HG02759 (cell line): ENCODE measurements around the gene ORC1.
"Not testable (repeated sequence)": the region's sequence is repeated elsewhere in the genome, so short reads cannot be mapped to it uniquely, and the experiment has no call there.

ENCODE experiments used
- ATAC-seq: cut with Tn5 transposase; IDR thresholded peaks from one replicate; pipeline ENCODE4 v1.9.1; 2021; ENCODE audit warnings: mild to moderate bottlenecking, moderate library complexity; ENCODE audit not compliant: unreplicated experiment

The ORC1 gene

DNA sequence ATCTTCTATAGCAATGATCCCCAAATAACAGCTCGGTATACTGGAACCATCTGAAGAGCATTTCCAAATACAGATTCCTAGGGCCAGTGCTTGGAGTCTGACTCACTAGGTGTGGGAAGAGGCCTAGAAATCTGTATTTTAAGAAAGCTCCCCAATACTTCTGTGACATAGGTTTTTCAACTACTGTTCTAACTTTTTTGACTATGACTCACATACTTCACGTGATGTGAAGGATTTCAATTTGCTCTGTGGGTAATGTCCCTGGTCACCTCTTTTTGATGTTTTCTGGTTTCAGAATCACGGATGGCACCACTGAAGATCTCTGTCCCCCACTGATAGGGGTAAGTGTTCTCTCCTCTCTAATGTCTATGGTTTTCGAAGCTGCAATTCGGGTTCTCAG is 11.0 kb downstream of the ORC1 start:
- ATAC-seq = no peak

DNA sequence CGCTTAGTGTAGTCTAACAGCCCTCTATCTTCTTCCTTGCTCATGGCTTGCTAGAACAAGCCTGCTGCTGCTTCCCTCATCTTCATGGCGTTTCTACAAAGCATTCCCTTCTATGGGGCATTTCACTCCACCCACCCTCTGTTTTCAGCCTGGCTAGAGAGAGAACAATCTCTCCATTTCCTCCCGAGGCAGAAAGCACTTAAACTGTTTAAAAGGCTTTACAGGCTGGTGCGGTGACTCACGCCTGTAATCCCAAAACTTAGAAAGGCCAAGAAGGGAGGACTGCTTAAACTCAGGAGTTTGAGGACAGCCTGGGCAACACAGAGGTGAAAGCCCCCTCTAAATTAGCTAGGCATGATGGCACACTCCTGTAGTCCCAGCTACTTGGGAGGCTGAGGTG is 17.8 kb downstream of the ORC1 start:
- ATAC-seq = no peak

DNA sequence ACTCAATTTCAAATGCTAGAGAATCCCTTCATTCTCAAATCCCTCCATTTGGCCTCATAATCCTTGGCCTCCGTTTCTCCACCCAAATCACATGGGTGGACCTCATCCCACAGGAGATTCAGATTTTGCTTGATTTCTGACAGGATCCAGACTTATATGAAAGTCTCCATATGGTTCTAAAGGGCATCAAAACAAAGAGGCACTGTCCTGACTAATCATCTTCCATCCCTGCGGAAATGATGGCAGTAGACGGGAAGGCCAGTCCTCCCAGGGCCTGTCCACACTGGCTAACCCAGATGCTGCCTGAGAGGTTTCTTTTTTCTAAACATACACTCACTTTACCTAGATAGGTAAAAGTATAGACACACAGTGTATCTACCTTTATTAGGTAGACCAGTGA is 18.8 kb downstream of the ORC1 start:
- ATAC-seq = no peak

DNA sequence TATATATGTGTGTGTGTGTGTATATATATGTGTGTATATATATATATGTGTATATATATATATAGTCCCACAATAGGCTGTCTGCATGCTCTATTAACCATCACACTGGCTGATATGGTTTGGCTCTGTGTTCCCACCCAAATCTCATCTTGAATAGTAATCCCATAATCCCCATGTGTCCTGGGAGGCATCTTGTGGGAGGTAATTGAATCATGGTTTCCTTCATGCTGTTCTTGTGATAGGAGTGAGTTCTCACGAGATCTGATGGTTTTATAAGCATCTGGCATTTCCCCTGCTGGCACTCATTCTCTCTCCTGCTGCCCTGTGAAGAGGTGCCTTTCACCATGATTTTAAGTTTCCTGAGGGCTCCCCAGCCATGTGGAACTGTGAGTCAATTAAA is 34.4 kb downstream of the ORC1 start:
- not testable (repeated sequence) for ATAC-seq

DNA sequence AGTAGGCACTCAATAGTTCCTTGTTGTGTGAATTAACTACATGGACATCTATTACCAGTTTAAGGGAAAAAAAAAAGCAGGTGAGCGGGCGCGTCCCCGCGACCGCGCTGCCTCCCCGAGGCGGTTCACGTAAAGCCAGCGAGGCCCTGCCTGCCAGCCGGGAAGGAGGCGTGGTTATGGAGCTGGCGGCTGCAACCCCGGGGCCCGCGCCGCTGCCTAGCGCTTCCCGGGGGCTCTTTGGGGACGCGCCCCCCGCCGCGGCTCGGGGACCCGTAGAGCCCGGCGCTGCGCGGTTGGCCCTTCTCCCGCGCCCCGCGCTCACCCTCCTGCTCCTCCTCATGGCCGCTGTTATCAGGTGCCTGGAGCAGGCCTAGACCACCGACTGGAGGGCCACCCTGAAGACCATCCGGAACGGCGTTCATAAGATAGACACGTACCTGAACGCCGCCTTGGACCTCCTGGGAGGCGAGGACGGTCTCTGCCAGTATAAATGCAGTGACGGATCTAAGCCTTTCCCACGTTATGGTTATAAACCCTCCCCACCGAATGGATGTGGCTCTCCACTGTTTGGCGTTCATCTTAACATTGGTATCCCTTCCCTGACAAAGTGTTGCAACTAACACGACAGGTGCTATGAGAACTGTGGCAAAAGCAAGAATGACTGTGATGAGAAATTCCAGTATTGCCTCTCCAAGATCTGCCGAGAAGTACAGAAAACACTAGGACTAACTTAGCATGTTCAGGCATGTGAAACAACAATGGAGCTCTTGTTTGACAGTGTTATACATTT is 35.6 kb downstream of the ORC1 start:
- ATAC-seq = no peak

DNA sequence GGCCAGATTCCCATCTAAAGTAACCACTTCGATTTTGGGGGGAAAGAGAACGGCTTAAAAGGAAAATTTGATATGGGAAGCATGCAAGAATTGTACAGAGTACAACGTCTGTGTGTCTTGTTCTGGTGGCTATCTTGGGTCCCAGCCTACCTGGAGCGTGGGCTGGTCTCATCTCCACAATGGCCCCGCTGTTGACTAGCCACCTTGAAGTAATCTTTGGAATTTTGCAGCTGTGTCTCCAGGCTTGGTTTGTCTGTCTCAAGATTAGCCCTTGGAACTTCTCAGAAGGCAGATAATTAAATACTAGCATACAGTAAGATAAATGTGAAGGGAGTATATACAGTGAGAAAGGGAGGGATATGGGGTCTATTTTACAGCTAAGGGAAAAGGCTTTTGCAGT is 37.0 kb downstream of the ORC1 start:
- no peak for ATAC-seq

DNA sequence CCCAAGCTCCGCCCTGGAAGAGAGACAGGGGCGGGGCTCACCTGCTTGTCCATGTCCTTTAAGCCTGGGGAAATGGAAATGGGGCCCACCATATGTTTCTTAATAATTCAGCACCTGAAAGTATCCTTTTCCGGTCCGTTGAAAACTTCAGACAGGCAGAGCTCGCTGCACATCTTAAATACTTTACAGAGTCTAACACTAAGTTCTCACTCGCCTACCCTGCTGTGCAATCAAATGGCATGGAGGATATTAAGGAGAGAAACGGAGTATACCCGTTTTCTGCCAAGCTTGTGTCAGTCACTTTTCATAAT is 37.8 kb downstream of the ORC1 start:
- ATAC-seq = no peak

DNA sequence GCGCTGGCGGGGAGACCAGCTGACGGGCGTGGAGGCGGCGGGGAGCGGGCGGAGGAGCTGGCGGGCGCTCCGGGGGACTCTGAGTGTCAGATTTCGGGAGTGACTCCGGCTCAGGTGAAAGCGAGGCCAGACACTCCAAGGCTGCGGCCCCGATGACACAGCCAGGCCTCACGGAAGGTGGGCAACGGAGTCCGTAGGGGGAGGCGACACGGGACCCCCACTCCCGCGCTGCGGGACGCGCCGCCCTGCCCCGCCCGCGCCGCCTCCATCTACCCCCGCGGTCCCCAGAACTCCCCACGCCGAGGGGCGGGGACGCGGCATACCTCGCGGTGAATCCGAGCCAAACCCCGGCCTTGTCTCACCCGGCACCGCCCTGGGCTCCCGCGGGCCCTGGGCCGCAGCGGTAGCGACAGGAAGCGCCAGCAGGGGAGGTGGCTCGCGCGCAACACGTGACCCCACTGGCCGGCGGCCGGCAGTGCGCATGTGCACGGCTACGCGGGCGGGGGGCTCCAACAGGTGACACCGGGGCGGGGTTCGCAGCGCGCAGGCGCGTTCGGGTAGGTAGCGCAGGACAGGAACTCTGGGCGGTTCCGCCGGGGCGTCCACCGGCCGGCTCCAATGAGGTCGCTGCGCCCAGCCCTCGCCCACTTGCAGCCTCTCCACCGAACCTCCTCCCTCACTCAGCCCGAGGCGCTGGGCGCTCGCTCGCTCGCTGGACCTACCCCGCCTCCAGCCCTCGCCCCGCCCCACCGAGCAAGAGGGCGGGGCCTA is 38.3 kb downstream of the ORC1 start, which contains the start of gene CC2D1B:
TSS of gene CC2D1B (minus strand) at position 460 of the 771 bp plus-strand sequence. CDS start 1,585 bp downstream, outside the sequence.
- peak; percentile 94 for ATAC-seq

DNA sequence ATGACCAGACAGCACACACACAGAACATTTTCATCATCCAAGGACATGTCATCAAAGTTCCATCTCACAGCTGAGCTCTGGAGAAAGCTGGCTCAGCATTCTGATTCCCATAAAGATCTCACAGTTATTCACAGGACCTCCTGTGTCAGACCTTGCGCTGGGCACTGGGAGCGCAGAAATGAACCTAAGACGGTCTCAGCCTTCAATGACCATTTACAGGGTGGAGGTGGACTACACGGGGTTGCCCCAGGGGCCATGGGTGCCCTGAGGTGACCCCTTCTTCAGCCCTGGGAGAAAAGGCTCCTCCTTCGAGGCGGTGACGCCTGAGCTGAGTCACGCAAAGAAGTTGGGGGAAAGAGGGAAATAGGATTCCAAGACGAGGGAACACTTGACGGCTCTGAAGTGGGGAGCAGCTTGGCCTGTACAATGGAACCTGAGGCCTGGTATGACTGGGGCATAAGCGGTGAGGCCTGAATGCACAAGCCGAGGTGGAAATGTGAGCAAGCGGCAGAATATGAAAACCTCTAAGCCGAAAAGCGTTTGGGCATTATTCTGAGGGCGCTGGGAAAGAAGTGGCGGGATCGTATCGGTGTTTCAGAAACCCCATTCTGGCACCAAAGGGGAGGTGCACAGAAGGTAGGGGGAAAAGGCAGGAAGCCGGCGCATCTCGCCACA is 39.0 kb downstream of the ORC1 start:
- ATAC-seq = no peak

DNA sequence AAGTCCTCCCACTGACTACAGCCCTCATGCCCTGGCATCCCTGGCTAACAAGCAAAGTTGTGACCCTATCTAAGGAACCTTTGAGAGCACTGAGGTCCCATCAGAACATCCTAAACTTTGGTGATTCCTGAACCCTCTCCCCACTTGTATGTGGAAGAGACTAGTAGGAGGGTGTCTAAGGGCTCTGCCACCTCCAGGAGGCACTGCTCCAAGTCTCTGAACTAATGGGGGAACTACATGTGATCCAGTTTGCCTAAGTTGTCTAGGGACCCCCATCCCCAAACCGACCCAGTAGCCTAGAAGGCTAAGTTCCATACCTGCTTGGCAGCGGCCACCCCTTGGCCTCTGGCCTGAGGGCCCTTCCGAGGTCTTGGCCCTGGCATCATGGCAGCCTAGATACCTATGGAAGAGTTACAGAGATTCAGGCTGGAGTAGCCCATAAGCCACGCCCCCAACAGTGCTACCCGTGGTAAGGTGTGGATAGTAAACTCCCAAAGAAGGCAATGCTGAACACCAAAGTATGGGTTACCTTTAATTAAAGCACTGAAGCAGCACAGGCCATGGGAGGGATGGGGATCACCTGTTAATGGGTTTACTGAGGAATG is 39.9 kb downstream of the ORC1 start:
- ATAC-seq = no peak

DNA sequence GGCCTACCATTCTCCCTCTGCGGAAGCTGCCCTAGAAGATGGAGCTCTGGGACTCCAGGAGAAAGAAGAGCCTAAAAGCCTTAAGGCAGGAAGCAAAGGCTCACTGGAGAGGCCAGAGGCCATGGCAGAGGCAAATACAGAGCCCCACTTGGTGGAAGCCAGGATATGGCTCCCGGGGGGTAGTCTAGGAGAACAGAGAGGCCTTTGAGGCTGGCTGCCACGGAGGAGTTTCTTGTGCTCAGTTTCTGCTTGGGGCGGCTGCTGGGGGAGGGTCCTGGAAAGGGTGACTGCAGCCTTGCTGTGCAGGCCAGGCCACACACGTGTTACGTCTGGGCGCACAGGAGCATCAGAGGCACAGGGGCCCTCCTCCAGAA is 43.6 kb downstream of the ORC1 start:
- no peak for ATAC-seq

DNA sequence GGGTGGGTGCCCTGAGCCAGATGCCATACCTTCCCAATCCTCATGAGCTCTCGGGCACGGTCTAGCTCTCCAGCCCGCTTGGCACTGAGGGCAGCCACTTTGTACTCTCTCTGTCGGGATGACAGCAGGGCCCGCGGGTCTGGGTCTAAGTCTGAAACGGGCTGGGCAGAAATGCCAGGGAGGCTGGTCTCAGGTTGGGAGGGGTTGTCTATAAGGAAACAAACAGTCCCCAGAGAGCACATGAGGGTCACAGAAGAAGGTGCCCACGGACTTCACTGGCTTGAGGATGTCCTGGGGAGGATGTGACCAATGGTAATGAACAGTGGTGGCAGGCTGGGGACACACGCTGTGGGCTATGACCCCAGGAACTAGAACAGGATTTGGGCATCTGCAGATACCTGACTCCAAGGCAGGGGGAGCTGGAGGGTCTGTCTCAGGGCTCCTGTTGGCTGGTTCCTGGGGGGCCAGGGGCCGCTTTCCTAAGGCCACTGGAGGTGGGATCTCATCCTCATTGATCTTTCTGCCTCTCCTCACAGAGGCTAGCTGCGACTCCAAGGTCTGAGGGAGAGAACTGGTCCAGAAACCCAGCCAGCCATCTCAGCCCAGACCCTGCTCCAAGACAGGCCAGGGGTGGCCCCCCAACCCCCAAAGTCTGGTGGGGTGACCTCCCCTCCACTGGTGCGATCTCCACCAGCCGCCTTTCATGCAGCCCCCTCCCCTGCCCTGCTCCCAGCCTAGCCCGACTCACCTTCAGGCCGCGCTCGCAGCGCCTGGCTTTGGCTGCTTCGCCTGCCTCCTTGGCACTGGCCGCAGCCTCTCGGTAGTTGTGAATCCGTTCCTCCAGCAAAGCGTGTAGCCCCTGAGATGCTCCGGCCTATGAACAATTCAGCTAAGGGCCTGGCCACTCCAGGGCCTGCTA is 44.3 kb downstream of the ORC1 start:
- ATAC-seq = no peak

DNA sequence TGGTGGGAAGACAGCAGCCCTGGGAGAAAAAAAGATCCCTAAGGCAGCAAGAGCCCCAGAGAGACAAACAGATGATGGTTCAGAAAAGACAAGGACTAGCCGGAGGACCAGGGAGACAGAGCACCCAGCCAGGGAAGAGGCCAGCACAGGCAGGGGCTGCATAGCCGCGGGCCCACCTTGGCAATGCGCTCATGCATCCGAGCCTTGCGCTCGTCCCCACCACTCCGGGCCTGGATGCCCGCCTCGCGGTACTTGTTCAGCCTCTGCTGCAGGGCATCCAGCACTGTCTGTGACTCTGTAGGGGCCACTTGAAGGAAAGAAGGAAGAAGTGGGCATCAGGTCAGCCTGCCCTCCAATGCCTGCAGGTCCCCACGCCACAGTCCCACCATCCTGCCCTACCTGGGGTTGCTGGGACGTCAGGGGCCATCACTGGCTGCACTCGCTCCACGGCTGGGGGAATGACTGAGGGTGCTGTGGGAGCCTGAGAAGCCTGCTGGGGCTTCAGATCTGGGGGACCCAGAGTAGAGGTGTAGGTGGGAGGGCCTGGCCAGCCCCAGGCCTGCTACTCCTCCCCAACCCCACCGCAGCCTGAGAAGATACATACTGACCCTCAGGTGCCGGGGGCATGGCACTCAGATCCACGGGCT is 45.2 kb downstream of the ORC1 start:
- no peak for ATAC-seq

DNA sequence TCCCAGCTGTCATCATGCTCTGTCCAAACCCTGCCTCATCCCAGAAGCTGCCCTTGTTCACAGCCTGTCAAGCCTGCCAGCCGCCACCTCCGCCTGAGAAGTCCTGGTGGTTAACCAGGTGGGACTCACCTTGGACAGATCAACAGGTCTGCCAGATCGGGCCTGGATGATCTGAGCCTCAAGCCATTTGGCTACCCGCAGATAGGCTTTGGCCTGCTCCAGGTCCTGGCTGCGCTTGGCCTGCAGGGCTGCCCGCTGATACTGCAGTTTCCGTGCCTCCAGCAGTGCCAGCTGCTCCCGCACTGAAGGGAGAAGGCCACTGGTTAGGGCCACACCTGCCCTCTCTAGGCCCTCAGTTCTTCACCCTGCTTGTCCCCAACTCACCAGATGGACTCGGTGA is 46.8 kb downstream of the ORC1 start:
- no peak for ATAC-seq

DNA sequence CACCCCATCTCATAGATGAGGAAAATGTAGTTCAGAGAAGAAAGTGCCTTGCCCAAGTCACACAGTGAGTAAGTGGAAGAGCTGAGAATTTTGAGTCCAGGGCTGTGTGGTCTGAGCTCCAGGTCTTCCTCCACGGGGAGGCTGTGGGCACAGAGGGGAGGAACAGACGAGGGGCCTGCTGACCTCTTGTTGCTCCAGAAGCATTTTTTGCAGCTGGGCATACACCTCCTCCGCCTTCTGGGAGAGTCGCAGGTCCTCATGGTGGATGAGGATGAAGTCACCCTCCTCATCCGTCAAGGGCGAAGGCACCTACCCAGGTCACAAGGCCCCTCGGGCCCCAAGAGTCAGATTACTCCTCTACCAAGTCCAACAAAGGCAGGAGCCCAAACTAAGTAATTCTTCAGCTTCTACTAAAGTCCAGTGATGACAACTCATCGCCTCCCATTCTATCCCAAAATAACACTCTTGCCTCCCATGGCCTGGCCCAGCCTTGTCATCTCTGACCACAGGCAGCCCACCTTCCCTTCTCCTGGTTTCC is 47.3 kb downstream of the ORC1 start:
- ATAC-seq = no peak

DNA sequence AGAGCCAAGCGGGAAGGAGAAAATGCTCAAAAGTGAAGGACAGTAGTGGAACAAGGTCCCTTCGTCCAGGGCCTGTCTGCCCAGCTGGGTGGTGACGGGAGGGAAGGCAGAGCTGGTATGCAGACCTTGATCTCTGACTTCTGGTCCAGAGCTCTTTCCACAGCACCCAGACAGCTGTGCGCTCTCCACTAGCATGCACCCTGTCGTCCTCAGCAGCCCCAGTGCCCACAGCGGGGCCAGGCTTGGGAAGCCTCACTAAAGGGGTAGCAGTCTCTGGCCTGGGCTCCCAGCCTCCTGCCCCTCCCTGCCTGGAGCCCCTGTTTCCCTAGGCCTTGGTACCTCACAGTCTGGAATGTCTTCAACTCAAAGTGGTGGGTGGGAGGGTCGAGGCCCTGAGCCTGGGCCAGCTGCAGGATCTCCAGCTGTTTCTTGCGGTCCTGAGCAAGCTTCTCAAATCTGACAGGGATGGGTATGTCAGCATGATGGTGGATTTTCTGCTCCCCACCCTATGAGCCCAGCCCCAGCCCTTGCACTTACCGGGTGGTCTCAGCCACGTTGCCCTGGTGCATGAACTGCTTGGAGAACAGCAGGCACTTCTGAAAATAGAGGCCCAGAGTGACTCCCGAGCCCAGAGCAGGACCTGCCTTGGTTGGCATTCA is 48.2 kb downstream of the ORC1 start:
- ATAC-seq = no peak

DNA sequence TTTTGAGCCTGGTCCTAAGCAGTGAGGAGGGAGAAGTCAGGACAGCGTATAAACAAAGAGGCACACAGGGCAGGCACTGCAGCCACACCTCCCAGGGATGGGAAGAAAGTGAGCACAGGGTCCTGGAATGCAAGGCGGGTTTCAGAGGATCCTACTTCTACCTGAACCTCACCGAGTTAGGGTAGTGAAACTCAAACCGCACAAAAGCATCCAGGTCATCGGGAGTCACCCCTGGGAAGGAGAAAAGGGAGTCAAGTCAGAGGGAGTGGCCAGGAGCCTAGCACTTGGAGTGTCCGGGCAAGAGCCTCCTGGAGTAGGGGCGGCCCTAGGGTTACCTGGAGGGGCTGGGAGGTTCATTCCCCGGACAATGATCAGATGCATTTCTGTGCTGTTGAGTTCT is 48.8 kb downstream of the ORC1 start:
- no peak for ATAC-seq

DNA sequence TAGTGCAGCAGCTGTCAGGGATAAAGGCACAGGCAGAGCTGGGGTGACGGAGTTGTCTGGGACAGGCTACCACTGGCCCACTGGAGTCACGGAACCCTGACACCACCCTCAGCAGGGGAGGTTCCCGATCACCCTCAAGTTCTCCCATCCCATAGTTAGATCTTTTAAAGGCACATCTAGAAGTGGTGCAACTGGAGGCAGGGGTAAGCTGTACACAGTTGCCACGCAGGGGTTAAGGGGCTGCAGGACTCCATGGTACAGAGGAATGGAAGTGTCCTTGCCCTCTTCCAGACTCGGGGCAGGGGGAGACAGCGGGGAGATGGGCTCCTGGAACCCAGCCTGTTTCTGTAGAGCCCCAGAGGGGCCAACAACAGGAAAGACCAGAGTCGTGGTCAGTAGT is 51.5 kb downstream of the ORC1 start:
- ATAC-seq = no peak

DNA sequence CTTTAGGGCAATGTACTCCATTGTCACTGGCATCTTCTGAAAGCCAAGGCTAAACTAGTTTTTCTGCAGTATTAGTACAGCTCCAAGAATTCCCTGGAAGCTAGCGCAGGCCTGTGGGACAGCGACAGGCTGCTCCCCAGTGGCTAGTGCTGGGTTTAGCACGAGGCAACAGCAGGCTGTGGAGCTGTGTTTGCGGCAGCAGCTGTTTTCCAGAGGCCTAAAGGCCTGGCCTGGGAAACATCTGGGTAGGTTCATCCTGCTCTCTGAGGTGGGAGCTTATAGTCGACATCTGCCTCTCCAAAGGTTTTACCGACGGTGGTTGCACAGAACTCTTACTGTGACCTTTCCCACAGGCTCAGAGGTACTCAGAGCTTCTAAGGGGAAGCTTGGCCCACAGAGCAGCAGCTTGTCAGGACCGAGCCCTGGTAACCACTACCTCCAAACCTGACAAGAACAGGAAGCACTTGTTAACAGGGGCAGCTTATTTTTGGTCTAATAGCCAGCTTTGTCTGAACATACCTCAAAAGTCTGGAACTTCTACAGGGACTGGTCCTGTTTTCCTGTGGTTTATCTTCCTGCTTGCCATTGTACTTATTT is 55.4 kb downstream of the ORC1 start:
- no peak for ATAC-seq
